GM11168 (cell line): ENCODE data around the gene RAET1E.

Experiments used
- in situ Hi-C: fragments of 300-500 bp; cut with MboI; formaldehyde crosslinking; loops from one replicate; pipeline ENCODE4 v1.12.0; 2022; ENCODE audit warnings: low sequenced_read_pairs; ENCODE audit not compliant: unreplicated experiment

The RAET1E gene

GRCh38 chr6:149851461-149852110 is 46.3 kb downstream of the RAET1E start:
- in situ Hi-C loops, result no loop called here

- in situ Hi-C loops, result loop anchor here (10.0 kb wide), 1 partner anchor 166 kb away; no protein-coding TSS in a partner anchor
Observed at GRCh38 chr6:149848343-149848742, 49.6 kb downstream of the RAET1E start.
